SK-N-DZ (cell line): Measurements from ENCODE around the gene GDPD5.

Experiments
- DNase-seq: peaks from one replicate; pipeline ENCODE4 v3.0.0-alpha.2; 2015; ENCODE audit warnings: low spot score

The GDPD5 gene

GRCh38 chr11:75516140-75516539 lies 9.6 kb downstream of the GDPD5 start:
- no peak for DNase-seq

GRCh38 chr11:75514596-75514995 lies 11.1 kb downstream of the GDPD5 start:
- DNase-seq, result no peak

DNA sequence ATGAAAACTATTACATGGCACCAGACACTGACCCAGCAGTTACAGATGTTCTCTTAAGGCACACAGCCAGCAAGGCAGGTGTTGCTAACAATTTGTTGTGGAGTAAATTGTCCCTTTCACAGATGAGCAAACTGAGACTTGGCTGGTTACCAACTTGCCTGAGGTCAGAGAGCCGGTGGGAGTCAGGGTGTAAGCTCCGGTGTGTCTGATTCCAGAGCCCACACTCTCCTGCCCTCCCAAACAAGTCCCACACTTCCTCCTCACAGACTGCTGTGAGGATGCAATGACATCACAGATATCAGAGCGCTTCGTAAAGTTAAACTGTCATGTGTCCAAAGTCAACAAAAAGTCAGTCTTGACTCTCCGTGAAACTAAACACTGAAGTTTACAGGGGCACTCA lies 12.5 kb downstream of the GDPD5 start:
- no peak for DNase-seq

- DNase-seq, result no peak
These were observed 15.1 kb downstream of the GDPD5 start for GRCh38 chr11:75510723-75511019.

- DNase-seq, result no peak
These were observed 15.6 kb downstream of the GDPD5 start for GRCh38 chr11:75510004-75510722.

DNA sequence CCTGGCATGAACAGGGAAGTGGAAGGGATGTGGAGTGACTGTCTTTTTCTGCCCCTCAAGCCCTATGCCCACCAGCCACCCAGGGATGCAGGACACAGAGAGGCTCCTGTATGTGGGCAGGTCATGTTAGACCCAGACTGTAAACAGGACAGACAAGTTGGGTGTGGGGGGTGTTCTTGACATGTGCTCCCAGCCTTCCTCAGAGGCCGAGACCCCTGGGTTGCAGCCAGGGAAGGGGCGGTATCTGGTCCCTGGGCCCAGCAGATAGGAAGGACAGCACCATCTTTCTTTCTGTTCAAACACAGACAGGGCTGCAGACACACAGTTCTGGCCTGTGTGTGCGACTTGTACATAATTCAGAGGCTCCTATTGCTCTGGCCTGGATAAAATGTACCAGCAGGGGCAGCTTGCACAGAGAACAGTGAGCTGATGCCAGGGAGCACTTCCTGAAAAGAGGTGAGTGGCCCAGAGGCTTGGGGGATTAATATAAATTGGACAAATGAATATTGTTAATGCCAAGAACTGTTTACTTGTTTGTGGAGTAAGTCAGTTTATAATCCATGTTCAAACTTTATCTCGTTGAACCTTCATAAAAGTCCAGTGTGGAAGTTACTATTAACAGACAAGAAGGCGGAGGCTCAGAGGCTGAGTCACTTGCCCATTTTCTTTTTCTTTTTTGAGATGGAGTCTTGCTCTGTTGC lies 16.6 kb downstream of the GDPD5 start:
- no peak for DNase-seq

DNA sequence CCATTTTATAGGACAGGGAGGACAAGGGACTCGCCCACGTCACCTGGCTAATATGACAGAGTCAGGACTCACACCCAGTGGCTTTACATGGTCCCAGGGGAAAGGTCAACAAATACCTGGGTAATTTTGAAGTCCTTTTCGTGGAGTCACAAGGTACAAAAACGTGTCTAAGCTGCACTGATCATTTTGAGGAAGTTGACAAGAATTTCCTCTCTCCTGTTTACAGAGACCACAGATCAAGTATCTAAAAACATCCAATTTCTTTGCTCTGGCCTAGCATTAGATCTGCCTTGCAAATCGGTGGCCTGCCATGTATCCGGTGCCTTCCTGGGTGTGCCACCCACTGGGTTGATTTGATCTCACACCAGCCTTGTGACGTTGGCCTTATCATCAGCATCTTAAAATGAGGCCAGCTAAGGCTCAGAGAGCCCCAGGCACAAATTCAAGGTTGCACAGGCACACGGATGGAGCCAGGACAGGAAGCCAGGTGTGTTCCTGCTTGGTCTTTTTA lies 17.6 kb downstream of the GDPD5 start:
- DNase-seq, result no peak

GRCh38 chr11:75507571-75507970 lies 18.2 kb downstream of the GDPD5 start:
- DNase-seq, result no peak

DNA sequence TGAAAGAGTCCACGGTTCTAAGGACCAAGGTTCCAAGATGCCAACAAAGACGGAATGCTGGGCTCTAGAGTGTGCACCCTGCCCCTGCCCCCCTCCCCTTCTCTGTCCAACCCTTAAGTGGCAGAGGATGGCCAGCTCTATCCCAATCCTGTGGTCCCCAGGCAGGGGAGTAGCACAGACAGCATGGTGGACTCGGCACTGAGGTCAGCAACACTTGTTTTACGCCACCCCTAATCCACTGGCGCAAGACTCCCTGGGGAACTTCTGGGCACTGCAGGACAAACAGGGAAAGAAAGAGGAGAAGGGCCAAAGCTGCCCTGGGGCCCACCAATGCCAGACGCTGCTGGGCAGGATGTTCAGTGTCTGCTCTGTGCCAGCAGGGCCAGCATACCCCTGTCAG lies 18.9 kb downstream of the GDPD5 start:
- DNase-seq, result no peak

GRCh38 chr11:75505916-75506692 lies 19.6 kb downstream of the GDPD5 start:
- peak; percentile 72 for DNase-seq

- no peak for DNase-seq
These were observed 21.2 kb downstream of the GDPD5 start for GRCh38 chr11:75504501-75504900.

DNA sequence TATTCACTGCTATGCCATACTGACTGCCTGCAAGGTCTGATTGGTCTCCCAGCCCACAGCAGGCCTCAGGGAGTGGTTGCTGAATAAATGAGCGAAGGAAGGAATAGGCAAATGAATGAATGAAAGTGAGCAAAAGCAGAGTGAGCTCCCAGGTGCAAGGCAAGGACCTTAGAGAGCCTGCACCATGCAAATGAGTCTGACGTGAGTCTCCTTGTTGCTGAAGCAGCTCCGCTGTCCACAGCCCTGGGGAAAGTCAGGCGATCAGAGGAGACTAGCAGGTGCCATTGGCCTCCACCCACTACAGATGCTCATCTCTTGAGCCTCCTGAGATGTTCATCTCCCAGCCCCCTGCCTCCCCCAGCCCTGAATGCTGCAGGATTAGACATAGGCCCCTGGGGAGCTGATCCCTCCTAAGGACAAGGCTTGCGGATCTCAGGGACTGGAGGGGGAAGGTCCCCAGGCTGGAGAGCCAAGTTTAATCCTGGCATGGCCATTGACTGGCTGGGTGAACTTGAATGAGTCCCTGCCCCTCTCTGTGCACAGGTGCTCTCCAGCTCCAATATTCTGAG lies 22.1 kb downstream of the GDPD5 start:
- no peak for DNase-seq

GRCh38 chr11:75502138-75502537 lies 23.6 kb downstream of the GDPD5 start:
- no peak for DNase-seq

DNA sequence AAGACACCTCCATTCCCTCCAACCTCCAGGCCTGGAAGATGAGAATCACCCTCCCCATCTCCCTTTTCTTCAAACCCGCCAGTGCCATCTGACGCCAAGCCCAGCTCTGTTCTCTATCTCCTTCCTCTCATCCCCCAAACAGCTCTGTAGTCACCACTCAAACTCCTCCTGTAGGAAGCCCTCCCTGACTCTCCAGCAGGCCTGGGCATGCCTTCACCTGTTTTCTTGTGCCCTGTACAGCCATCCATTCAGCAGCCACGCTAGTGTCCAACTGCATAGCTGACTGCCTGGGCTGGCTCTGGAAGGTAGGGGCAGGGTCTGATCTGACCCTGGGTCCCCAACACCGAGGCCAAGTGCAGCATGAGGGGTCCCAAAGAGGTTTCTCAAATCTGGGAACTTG lies 25.0 kb downstream of the GDPD5 start:
- no peak for DNase-seq

DNA sequence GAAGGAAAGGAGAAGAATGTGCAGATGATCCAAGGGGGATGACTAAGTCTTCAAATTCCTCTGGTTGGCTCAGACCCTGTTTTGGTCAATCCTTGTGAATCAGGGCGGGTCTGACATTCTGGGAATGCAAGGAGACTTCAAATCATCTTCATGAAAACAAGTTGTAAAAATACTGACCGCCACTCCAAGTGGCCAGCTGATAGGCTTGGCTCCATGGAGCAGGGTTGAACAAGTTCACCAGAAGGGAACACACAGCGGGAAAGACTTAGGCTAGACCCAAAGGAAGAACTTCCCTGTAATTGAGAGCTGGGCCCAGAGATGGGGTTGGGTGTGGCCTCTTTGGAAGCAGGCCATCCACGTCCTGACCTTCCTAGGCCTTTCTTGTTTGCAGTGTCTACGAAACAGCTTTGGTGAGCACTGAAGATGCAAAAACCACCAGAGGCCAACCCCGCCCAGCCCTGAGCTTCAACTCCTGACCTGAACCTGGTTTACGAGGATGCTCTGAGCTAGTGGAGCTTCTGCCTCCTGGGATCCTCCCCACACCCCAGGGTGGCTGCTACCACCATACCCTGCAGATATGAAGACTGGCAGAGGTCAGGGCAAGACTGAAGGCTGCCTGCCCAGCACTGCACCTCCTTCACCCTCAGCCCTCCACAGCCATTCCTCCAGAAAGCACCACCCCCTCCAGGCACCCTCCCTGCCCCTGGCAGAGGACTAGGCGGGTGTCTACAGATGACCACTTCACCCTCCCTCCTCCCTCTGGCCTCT lies 26.1 kb downstream of the GDPD5 start:
- no peak for DNase-seq

DNA sequence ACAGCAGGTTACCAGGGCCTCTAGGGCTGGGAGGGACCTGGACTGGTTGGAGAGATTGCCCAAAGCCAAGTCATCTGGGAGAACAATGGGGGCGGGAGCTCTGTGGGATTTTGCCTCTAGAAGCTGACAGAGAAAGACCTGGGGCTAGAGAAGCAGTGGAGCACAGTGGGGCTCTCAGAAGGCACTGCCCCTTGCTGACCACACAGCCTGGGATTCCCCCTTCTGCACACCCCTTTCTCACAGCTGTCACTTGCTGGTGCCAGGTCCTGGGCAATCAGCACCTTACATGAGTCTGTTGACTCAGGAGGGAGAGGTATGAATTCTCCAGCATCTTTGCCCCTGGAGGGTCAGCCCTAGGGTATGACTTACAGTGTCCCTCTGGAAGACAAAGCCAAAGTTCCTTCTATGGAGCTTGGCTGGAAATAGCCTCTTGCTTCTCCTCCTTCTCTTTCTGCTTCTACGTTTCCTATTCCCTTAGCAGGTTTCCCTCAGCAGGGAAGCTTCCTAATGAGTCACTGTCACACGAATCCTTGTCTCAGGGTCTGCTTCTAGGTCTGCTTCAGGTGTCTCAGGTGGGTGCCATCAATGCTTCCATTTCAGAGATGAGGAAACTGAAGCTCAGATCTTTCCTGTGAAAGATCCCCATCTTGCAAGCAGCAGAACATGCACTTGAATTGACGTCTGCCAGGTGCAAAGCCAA lies 27.0 kb downstream of the GDPD5 start:
- DNase-seq, result no peak

- DNase-seq, result no peak
These were observed 27.8 kb downstream of the GDPD5 start for GRCh38 chr11:75497788-75498409.

GRCh38 chr11:75496305-75496752 lies 29.4 kb downstream of the GDPD5 start:
- DNase-seq, result no peak

GRCh38 chr11:75495749-75496304 lies 29.9 kb downstream of the GDPD5 start:
- DNase-seq, result no peak

DNA sequence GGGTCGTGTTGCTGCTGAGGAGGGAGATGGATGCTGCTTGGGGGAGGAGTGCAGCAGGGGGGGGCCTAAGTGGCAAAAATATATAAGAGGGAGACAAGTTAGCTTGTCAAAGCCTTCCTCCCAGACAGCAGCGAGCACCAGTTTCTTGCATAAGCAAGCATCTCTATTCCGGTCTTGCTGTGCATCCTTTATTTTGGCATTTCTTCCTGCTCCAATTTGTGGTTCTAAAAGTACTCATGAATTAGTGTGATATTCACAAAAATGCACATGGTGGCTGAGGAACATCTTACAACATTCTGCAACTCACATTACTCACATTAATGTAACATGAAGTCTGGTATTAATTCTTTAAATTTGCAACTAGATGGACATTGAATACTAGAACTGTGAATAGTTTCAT lies 32.1 kb downstream of the GDPD5 start:
- DNase-seq, result no peak
